GM13977 (cell line): ENCODE data around the gene DDX24.

Experiments used
- DNase-seq: peaks from one replicate; pipeline ENCODE4 v3.0.0; 2012; ENCODE audit warnings: low spot score
- CTCF ChIP-seq: IDR thresholded peaks from 2 replicates; pipeline ENCODE4 v1.5.1; 2012; ENCODE audit warnings: mild to moderate bottlenecking, control low read depth; ENCODE audit not compliant: insufficient read depth; ENCODE audit errors: extremely low read depth, missing control alignments
- in situ Hi-C: fragments of 300-500 bp; cut with MboI; formaldehyde crosslinking; loops from one replicate; pipeline ENCODE4 v1.12.0; 2022; ENCODE audit warnings: low sequenced_read_pairs, low pct_unique_long_range_greater_than_20kb, mixed read lengths, inconsistent platforms; ENCODE audit not compliant: unreplicated experiment

Gene DDX24

GRCh38 chr14:94005324-94006073 lies 75.5 kb downstream of the DDX24 start:
- in situ Hi-C loops: no loop called here
- TF ChIP-seq CTCF: peak; percentile 62
- DNase-seq: peak; percentile 65

GRCh38 chr14:94004015-94004414 lies 77.0 kb downstream of the DDX24 start:
- no peak for TF ChIP-seq CTCF
- DNase-seq: no peak
- in situ Hi-C loops: loop anchor here (5.0 kb wide), 1 partner anchor 62 kb away; no protein-coding TSS in a partner anchor

- no peak for TF ChIP-seq CTCF
- DNase-seq: no peak
- in situ Hi-C loops: loop anchor here (5.0 kb wide), 1 partner anchor 61 kb away; no protein-coding TSS in a partner anchor
Observed at GRCh38 chr14:94003397-94003796, 77.6 kb downstream of the DDX24 start.

GRCh38 chr14:94001501-94002396 lies 79.3 kb downstream of the DDX24 start:
- TF ChIP-seq CTCF: peak; percentile 97
- in situ Hi-C loops: loop anchor here (5.0 kb wide), 1 partner anchor 59 kb away; no protein-coding TSS in a partner anchor
- peak; percentile 79 for DNase-seq

GRCh38 chr14:94001016-94001415 lies 80.0 kb downstream of the DDX24 start:
- no peak for TF ChIP-seq CTCF
- in situ Hi-C loops: loop anchor here (5.0 kb wide), 1 partner anchor 59 kb away; no protein-coding TSS in a partner anchor

GRCh38 chr14:94000267-94000666 lies 80.7 kb downstream of the DDX24 start:
- no peak for DNase-seq
- in situ Hi-C loops: loop anchor here (5.0 kb wide), 1 partner anchor 58 kb away; no protein-coding TSS in a partner anchor

More at GRCh38 chr14:94001016-94001415, 80.0 kb downstream of the DDX24 start:
- no peak for DNase-seq

More at GRCh38 chr14:94000267-94000666, 80.7 kb downstream of the DDX24 start:
- no peak for TF ChIP-seq CTCF
